Activated T-helper 2 cell treated with anti-CD3 and anti-CD28 coated beads, Interferon-gamma antibody, Interleukin-2, Interleukin-4, amounts not matched to agents 10 μg/mL and 5 μg/mL and 100 μg/mL, durations not matched to agents 14 hours and 24 hours and 36 hours (primary cell): Measurements from ENCODE around the gene SEC14L2. TPM values are rescaled to one million over a fixed set of nuclear protein-coding genes. Genes with fewer than 3 reads are reported as not detected.

ENCODE experiments used
- DNase-seq: peaks from one replicate; pipeline ENCODE4 v3.0.0; 2021; ENCODE audit warnings: low spot score
- H3K27ac Mint-ChIP-seq: one replicate; pipeline ENCODE4 v1.8.0; 2021; ENCODE audit warnings: mixed read lengths
- H3K27me3 Mint-ChIP-seq: one replicate; pipeline ENCODE4 v1.8.0; 2021; ENCODE audit warnings: low read depth, mixed read lengths
- H3K36me3 Mint-ChIP-seq: one replicate; pipeline ENCODE4 v1.8.0; 2021; ENCODE audit warnings: low read depth, mixed read lengths
- H3K4me1 Mint-ChIP-seq: one replicate; pipeline ENCODE4 v1.8.0; 2021; ENCODE audit warnings: low read depth, mixed read lengths
- H3K4me3 Mint-ChIP-seq: one replicate; pipeline ENCODE4 v1.8.0; 2021; ENCODE audit warnings: low read depth, mild to moderate bottlenecking, moderate library complexity, mixed read lengths
- H3K9me3 Mint-ChIP-seq: one replicate; pipeline ENCODE4 v1.8.0; 2021; ENCODE audit warnings: mixed read lengths
- intact Hi-C: fragments of 100-400 bp; cut with micrococcal nuclease; formaldehyde crosslinking; loops from one replicate; pipeline ENCODE4 v1.15.1; 2023
- total RNA-seq: library from RNA; stranded (reverse); gene quantifications from 2 replicates; pipeline ENCODE4 v1.2.3, GENCODE V29; 2022

Gene SEC14L2
- total RNA-seq, 1 donor from 2014 or later, result 36.2 TPM

- peaks cover 3% of the 10 kb centered on the region for H3K4me1 Mint-ChIP-seq
- no peaks in the 10 kb centered on the region for H3K36me3 Mint-ChIP-seq
- DNase-seq, result no peak
- H3K27ac Mint-ChIP-seq, result no peak overlapping the region
- no peaks in the 10 kb centered on the region for H3K9me3 Mint-ChIP-seq
- peaks cover 2% of the 10 kb centered on the region for H3K27me3 Mint-ChIP-seq
- intact Hi-C loops, result no loop called here
- no peak overlapping the region for H3K4me3 Mint-ChIP-seq
Observed at GRCh38 chr22:30362651-30363281, 34.1 kb upstream of the SEC14L2 start.

- no peaks in the 10 kb centered on the region for H3K4me1 Mint-ChIP-seq
- H3K27me3 Mint-ChIP-seq, result no peaks in the 10 kb centered on the region
- no peak overlapping the region for H3K27ac Mint-ChIP-seq
- no peak overlapping the region for H3K4me3 Mint-ChIP-seq
- intact Hi-C loops, result no loop called here
- no peaks in the 10 kb centered on the region for H3K36me3 Mint-ChIP-seq
- no peak for DNase-seq
- H3K9me3 Mint-ChIP-seq, result no peaks in the 10 kb centered on the region
Observed at GRCh38 chr22:30365891-30366290, 30.9 kb upstream of the SEC14L2 start.

- no peaks in the 10 kb centered on the region for H3K27me3 Mint-ChIP-seq
- intact Hi-C loops, result no loop called here
- H3K27ac Mint-ChIP-seq, result no peak overlapping the region
- no peaks in the 10 kb centered on the region for H3K4me1 Mint-ChIP-seq
- H3K9me3 Mint-ChIP-seq, result no peaks in the 10 kb centered on the region
- no peaks in the 10 kb centered on the region for H3K36me3 Mint-ChIP-seq
- no peak for DNase-seq
- H3K4me3 Mint-ChIP-seq, result no peak overlapping the region
Observed at GRCh38 chr22:30368420-30368819, 28.4 kb upstream of the SEC14L2 start.

GRCh38 chr22:30370641-30371230, 26.1 kb upstream of the SEC14L2 start:
- H3K9me3 Mint-ChIP-seq, result no peaks in the 10 kb centered on the region
- no peaks in the 10 kb centered on the region for H3K27me3 Mint-ChIP-seq
- no peaks in the 10 kb centered on the region for H3K4me1 Mint-ChIP-seq
- intact Hi-C loops, result no loop called here
- H3K36me3 Mint-ChIP-seq, result no peaks in the 10 kb centered on the region
- DNase-seq, result no peak
- H3K27ac Mint-ChIP-seq, result no peak overlapping the region
- no peak overlapping the region for H3K4me3 Mint-ChIP-seq

GRCh38 chr22:30371321-30371720, 25.5 kb upstream of the SEC14L2 start:
- Mint-ChIP-seq H3K4me1 (no peaks in the 10 kb centered on the region), H3K4me3 (no peak overlapping the region), H3K27me3 (no peaks in the 10 kb centered on the region), H3K9me3 (no peaks in the 10 kb centered on the region), H3K36me3 (no peaks in the 10 kb centered on the region), H3K27ac (no peak overlapping the region)
- no peak for DNase-seq
- intact Hi-C loops, result no loop called here

GRCh38 chr22:30371981-30372380, 24.8 kb upstream of the SEC14L2 start:
- intact Hi-C loops, result no loop called here
- DNase-seq, result no peak
- Mint-ChIP-seq H3K4me1 (no peaks in the 10 kb centered on the region), H3K27ac (no peak overlapping the region), H3K36me3 (no peaks in the 10 kb centered on the region), H3K27me3 (no peaks in the 10 kb centered on the region), H3K9me3 (no peaks in the 10 kb centered on the region), H3K4me3 (no peak overlapping the region)

- no peaks in the 10 kb centered on the region for H3K4me1 Mint-ChIP-seq
- H3K27me3 Mint-ChIP-seq, result no peaks in the 10 kb centered on the region
- H3K36me3 Mint-ChIP-seq, result peaks cover 2% of the 10 kb centered on the region
- intact Hi-C loops, result no loop called here
- H3K27ac Mint-ChIP-seq, result no peak overlapping the region
- no peaks in the 10 kb centered on the region for H3K9me3 Mint-ChIP-seq
- no peak overlapping the region for H3K4me3 Mint-ChIP-seq
- no peak for DNase-seq
Observed at GRCh38 chr22:30372915-30373314, 23.9 kb upstream of the SEC14L2 start.

- DNase-seq, result no peak
- Mint-ChIP-seq H3K9me3 (no peaks in the 10 kb centered on the region), H3K4me3 (no peak overlapping the region), H3K36me3 (peaks cover 4% of the 10 kb centered on the region), H3K4me1 (no peaks in the 10 kb centered on the region), H3K27me3 (no peaks in the 10 kb centered on the region), H3K27ac (no peak overlapping the region)
- intact Hi-C loops, result no loop called here
Observed at GRCh38 chr22:30373331-30374325, 23.2 kb upstream of the SEC14L2 start.

GRCh38 chr22:30375312-30375849, 21.4 kb upstream of the SEC14L2 start:
- no peak for DNase-seq
- H3K27ac Mint-ChIP-seq, result no peak overlapping the region
- no peak overlapping the region for H3K4me3 Mint-ChIP-seq
- no peaks in the 10 kb centered on the region for H3K4me1 Mint-ChIP-seq
- H3K36me3 Mint-ChIP-seq, result peaks cover 4% of the 10 kb centered on the region
- H3K27me3 Mint-ChIP-seq, result no peaks in the 10 kb centered on the region
- H3K9me3 Mint-ChIP-seq, result no peaks in the 10 kb centered on the region
- intact Hi-C loops, result no loop called here

GRCh38 chr22:30380011-30380410, 16.8 kb upstream of the SEC14L2 start:
- no peak for DNase-seq
- Mint-ChIP-seq H3K4me3 (no peak overlapping the region), H3K27me3 (no peaks in the 10 kb centered on the region), H3K9me3 (no peaks in the 10 kb centered on the region), H3K4me1 (no peaks in the 10 kb centered on the region), H3K36me3 (peaks cover 4% of the 10 kb centered on the region), H3K27ac (no peak overlapping the region)
- intact Hi-C loops, result no loop called here

- peaks cover 2% of the 10 kb centered on the region for H3K4me1 Mint-ChIP-seq
- no peaks in the 10 kb centered on the region for H3K27me3 Mint-ChIP-seq
- H3K9me3 Mint-ChIP-seq, result no peaks in the 10 kb centered on the region
- intact Hi-C loops, result no loop called here
- DNase-seq, result no peak
- H3K4me3 Mint-ChIP-seq, result no peak overlapping the region
- H3K36me3 Mint-ChIP-seq, result peaks cover 4% of the 10 kb centered on the region
- no peak overlapping the region for H3K27ac Mint-ChIP-seq
Observed at GRCh38 chr22:30381264-30381663, 15.6 kb upstream of the SEC14L2 start.

- Mint-ChIP-seq H3K4me3 (no peak overlapping the region), H3K9me3 (no peaks in the 10 kb centered on the region), H3K4me1 (peaks cover 7% of the 10 kb centered on the region), H3K36me3 (peaks cover 4% of the 10 kb centered on the region), H3K27ac (no peak overlapping the region), H3K27me3 (no peaks in the 10 kb centered on the region)
- intact Hi-C loops, result no loop called here
- DNase-seq, result no peak
Observed at GRCh38 chr22:30382340-30382739, 14.5 kb upstream of the SEC14L2 start.

GRCh38 chr22:30383061-30383460, 13.8 kb upstream of the SEC14L2 start:
- Mint-ChIP-seq H3K27me3 (no peaks in the 10 kb centered on the region), H3K36me3 (no peaks in the 10 kb centered on the region), H3K4me3 (no peak overlapping the region)

More at GRCh38 chr22:30383061-30383460, 13.8 kb upstream of the SEC14L2 start:
- Mint-ChIP-seq H3K9me3 (no peaks in the 10 kb centered on the region), H3K4me1 (peaks cover 8% of the 10 kb centered on the region), H3K27ac (no peak overlapping the region)
- DNase-seq, result no peak
- intact Hi-C loops, result no loop called here
